H1 (cell line): Measurements from ENCODE around the gene CC2D1A. TPM values are rescaled to one million over a fixed set of nuclear protein-coding genes. Genes with fewer than 3 reads are reported as not detected.

Experiments
- ATF2 ChIP-seq: IDR thresholded peaks from 2 replicates; pipeline ENCODE4 v1.6.1; 2012; ENCODE audit warnings: low read length, inconsistent platforms
- ATF3 ChIP-seq: IDR thresholded peaks from 2 replicates; pipeline ENCODE4 v1.6.1; 2011; ENCODE audit warnings: low read depth, mild to moderate bottlenecking, low read length; ENCODE audit not compliant: insufficient read depth
- BRCA1 ChIP-seq: IDR thresholded peaks from 2 replicates; pipeline ENCODE4 v1.6.1; 2012; ENCODE audit warnings: low read depth, low read length, improper control_type of control experiment
- CHD7 ChIP-seq: fragments of 300-600 bp; sonication (generic); IDR thresholded peaks from 2 replicates; pipeline ENCODE4 v1.7.1; 2012; ENCODE audit warnings: low read length, moderate library complexity, mild to moderate bottlenecking, inconsistent platforms; ENCODE audit not compliant: insufficient replicate concordance
- GABPA ChIP-seq: IDR thresholded peaks from 2 replicates; pipeline ENCODE4 v1.6.1; 2011; ENCODE audit warnings: mild to moderate bottlenecking, low read length, moderate library complexity, borderline replicate concordance; ENCODE audit not compliant: insufficient read depth
- JUN ChIP-seq: IDR thresholded peaks from 2 replicates; pipeline ENCODE4 v1.6.1; 2011; ENCODE audit warnings: low read depth, mild to moderate bottlenecking, improper control_type of control experiment, low read length
- NANOG ChIP-seq: IDR thresholded peaks from 2 replicates; pipeline ENCODE4 v1.6.1; 2011; ENCODE audit warnings: low read length, low read depth, mild to moderate bottlenecking, inconsistent platforms; ENCODE audit not compliant: insufficient read depth, poor library complexity, severe bottlenecking
- RBBP5 ChIP-seq: IDR thresholded peaks from 2 replicates; pipeline ENCODE4 v1.7.1; 2012; ENCODE audit warnings: low read depth, mild to moderate bottlenecking, inconsistent platforms, low read length, moderate library complexity, borderline replicate concordance
- TEAD4 ChIP-seq: IDR thresholded peaks from 2 replicates; pipeline ENCODE4 v1.6.1; 2012; ENCODE audit warnings: low read depth, low read length, inconsistent platforms, mixed read lengths
- polyA plus RNA-seq, 7 experiments: library from polyadenylated mRNA; depleted of rRNA in 3 of 7; stranded (reverse) in 5 of 7; unstranded in 2 of 7; fragments of >200 nt in 5 of 7; fragments of 200-250 nt in 2 of 7; gene quantifications; 1 replicate in 5 of 7; 2 replicates in 1 of 7; 4 replicates in 1 of 7; pipeline versions ENCODE4 v1.2.1 to v1.2.3, GENCODE V29; 2011 to 2013; ENCODE audit warnings: missing spikeins in 2 of 7, mixed read lengths in 2 of 7
- total RNA-seq: library from RNA; stranded (reverse); fragmentation: NEBNext Ultra II Directional; extraction: Animal tissue kit (Norgen Biotek cat#: 25700); gene quantifications from 2 replicates; pipeline ENCODE4 v1.2.1, GENCODE V29; 2021

CC2D1A gene
- total and polyA plus RNA-seq, 2 of the 8 experiments (the other 6 are each of a cell fraction or from before 2014, with no cell fraction given): 12.5 to 33.0 TPM

GRCh38 chr19:13966684-13967128, 60.7 kb downstream of the CC2D1A start (continued):
- no peak for TF ChIP-seq CHD7
- no peak for TF ChIP-seq ATF2
- TF ChIP-seq ATF3: no peak
- no peak for TF ChIP-seq NANOG
- TF ChIP-seq GABPA: no peak
- TF ChIP-seq JUN: no peak
- TF ChIP-seq BRCA1: no peak
- no peak for TF ChIP-seq RBBP5
- TF ChIP-seq TEAD4: no peak
